Measurements from ENCODE around the gene LGI4.
"Not testable (repeated sequence)": the region's sequence is repeated elsewhere in the genome, so short reads cannot be mapped to it uniquely, and the experiment has no call there.

GRCh38 chr19:35153129-35153522, 18.3 kb upstream of the LGI4 start:
- not testable (repeated sequence) for TF ChIP-seq POLR2A (IDR thresholded peaks at IDR 0.05); CTCF (IDR thresholded peaks at IDR 0.05 in 4 of 5, conservative IDR thresholded peaks at IDR 0.05 in 1 of 5)

Data from gastrocnemius medialis (tissue), 4 donors.